GM18520 (cell line): ENCODE measurements around the gene SLC12A3.

ENCODE experiments used
- ATAC-seq: cut with Tn5 transposase; IDR thresholded peaks from one replicate; pipeline ENCODE4 v1.9.1; 2021; ENCODE audit not compliant: unreplicated experiment

Gene SLC12A3

GRCh38 chr16:56864960-56865359, at the start of gene SLC12A3:
Gene SLC12A3, plus strand, starts transcription at chr16:56865207. Its CDS starts 29 bp downstream, at chr16:56865236.
- ATAC-seq: no peak

- no peak for ATAC-seq
Observed at GRCh38 chr16:56815721-56816120, 49.3 kb upstream of the SLC12A3 start.

GRCh38 chr16:56817056-56817455, 48.0 kb upstream of the SLC12A3 start:
- ATAC-seq: no peak

GRCh38 chr16:56817938-56818337, 47.1 kb upstream of the SLC12A3 start:
- no peak for ATAC-seq

- ATAC-seq: no peak
Observed at GRCh38 chr16:56823081-56823733, 41.8 kb upstream of the SLC12A3 start.

- no peak for ATAC-seq
Observed at GRCh38 chr16:56824331-56824730, 40.7 kb upstream of the SLC12A3 start.

GRCh38 chr16:56824804-56825203, 40.2 kb upstream of the SLC12A3 start:
- no peak for ATAC-seq

- no peak for ATAC-seq
Observed at GRCh38 chr16:56825826-56826225, 39.2 kb upstream of the SLC12A3 start.

GRCh38 chr16:56828647-56829046, 36.4 kb upstream of the SLC12A3 start:
- ATAC-seq: no peak

- ATAC-seq: no peak
Observed at GRCh38 chr16:56830669-56831068, 34.3 kb upstream of the SLC12A3 start.

GRCh38 chr16:56832768-56833167, 32.2 kb upstream of the SLC12A3 start:
- no peak for ATAC-seq

GRCh38 chr16:56833243-56833970, 31.6 kb upstream of the SLC12A3 start:
- ATAC-seq: no peak

GRCh38 chr16:56835320-56835719, 29.7 kb upstream of the SLC12A3 start:
- no peak for ATAC-seq

- ATAC-seq: no peak
Observed at GRCh38 chr16:56836410-56837230, 28.4 kb upstream of the SLC12A3 start.

GRCh38 chr16:56838622-56839337, 26.2 kb upstream of the SLC12A3 start:
- ATAC-seq: no peak

- no peak for ATAC-seq
Observed at GRCh38 chr16:56841233-56841632, 23.8 kb upstream of the SLC12A3 start.

GRCh38 chr16:56841659-56842058, 23.3 kb upstream of the SLC12A3 start:
- ATAC-seq: no peak

GRCh38 chr16:56842133-56842532, 22.9 kb upstream of the SLC12A3 start:
- no peak for ATAC-seq

- ATAC-seq: no peak
Observed at GRCh38 chr16:56844056-56844455, 21.0 kb upstream of the SLC12A3 start.

GRCh38 chr16:56847173-56847910, 17.7 kb upstream of the SLC12A3 start:
- no peak for ATAC-seq
